T-cell (primary cell): Measurements from ENCODE around the gene MS4A5. TPM values are rescaled to one million over a fixed set of nuclear protein-coding genes. Genes with fewer than 3 reads are reported as not detected.

Experiments
- ATAC-seq, 4 experiments: fragments of 200-7000 bp in 3 of 4; fragments of 150-1000 bp in 1 of 4; cut with Tn5 transposase; replicated peaks in 1 of 4; 1 replicate in 3 of 4; 2 replicates in 1 of 4; pipeline ENCODE4 v1.10.0; 2021; ENCODE audit warnings: moderate library complexity in 3 of 4, mild to moderate bottlenecking in 2 of 4, moderate number of reproducible peaks in 1 of 4
- CTCF ChIA-PET, 2 donors: fragments of 300-600 bp; sonication (Branson Sonifier 250); formaldehyde crosslinking; loops; one replicate each; lab custom pipeline; 2022; ENCODE audit warnings: antibody characterized with exemption in 2 of 2; lab: Charles Lee
- POLR2A ChIA-PET, 2 donors: fragments of 300-600 bp; sonication (Branson Sonifier 250); formaldehyde crosslinking; loops; one replicate each; lab custom pipeline; 2022; ENCODE audit warnings: antibody characterized with exemption in 2 of 2; lab: Charles Lee
- DNase-seq, 35 experiments: peaks; one replicate each; pipeline versions ENCODE4 v3.0.0 to v3.0.0-alpha.2; 2013 to 2023
- H3K27ac ChIP-seq: one replicate; pipeline ENCODE4 v1.5.1; 2013; ENCODE audit warnings: low read length
- H3K27me3 ChIP-seq, 2 experiments: replicated peaks in 1 of 2; 1 replicate in 1 of 2; 2 replicates in 1 of 2; pipeline versions ENCODE4 v1.6.1 to v1.7.0; 2013; ENCODE audit warnings: low read length in 1 of 2, mixed read lengths in 1 of 2; ENCODE audit not compliant: control insufficient read depth in 2 of 2, insufficient read depth in 2 of 2; ENCODE audit errors: extremely low read depth in 1 of 2
- H3K36me3 ChIP-seq, 2 donors: 1 replicate in 1 of 2; 2 replicates in 1 of 2; pipeline versions ENCODE4 v1.6.1 to v1.7.0; 2013; ENCODE audit warnings: low read length in 1 of 2; ENCODE audit not compliant: control insufficient read depth in 2 of 2, insufficient read depth in 1 of 2; ENCODE audit errors: extremely low read depth in 1 of 2
- H3K4me1 ChIP-seq, 2 experiments: 1 replicate in 1 of 2; 2 replicates in 1 of 2; pipeline versions ENCODE4 v1.6.1 to v1.7.0; 2013; ENCODE audit warnings: low read length in 2 of 2, mixed read lengths in 1 of 2; ENCODE audit not compliant: insufficient read depth in 2 of 2, control insufficient read depth in 1 of 2; ENCODE audit errors: extremely low read depth in 1 of 2
- H3K4me3 ChIP-seq, 2 donors: 1 replicate in 1 of 2; 2 replicates in 1 of 2; pipeline versions ENCODE4 v1.5.1 to v1.7.0; 2013; ENCODE audit warnings: mild to moderate bottlenecking in 2 of 2, low read length in 1 of 2, moderate library complexity in 1 of 2; ENCODE audit not compliant: control insufficient read depth in 1 of 2; ENCODE audit errors: extremely low read depth in 1 of 2
- H3K9me3 ChIP-seq: 2 replicates; pipeline ENCODE4 v1.7.0; 2013
- H3K27ac Mint-ChIP-seq, 2 donors: one replicate each; pipeline ENCODE4 v1.8.0; 2020 to 2021; ENCODE audit warnings: mild to moderate bottlenecking in 2 of 2, mixed read lengths in 2 of 2
- H3K27me3 Mint-ChIP-seq, 2 donors: one replicate each; pipeline ENCODE4 v1.8.0; 2021 to 2022; ENCODE audit warnings: mixed read lengths in 2 of 2
- H3K36me3 Mint-ChIP-seq: one replicate; pipeline ENCODE4 v1.8.0; 2021; ENCODE audit warnings: mixed read lengths
- H3K4me1 Mint-ChIP-seq, 3 donors: one replicate each; pipeline ENCODE4 v1.8.0; 2020 to 2022; ENCODE audit warnings: mixed read lengths in 3 of 3, mild to moderate bottlenecking in 1 of 3
- H3K4me3 Mint-ChIP-seq, 3 donors: one replicate each; pipeline ENCODE4 v1.8.0; 2020 to 2022; ENCODE audit warnings: mild to moderate bottlenecking in 3 of 3, mixed read lengths in 3 of 3, moderate library complexity in 3 of 3
- H3K9me3 Mint-ChIP-seq, 3 donors: one replicate each; pipeline ENCODE4 v1.8.0; 2020 to 2022; ENCODE audit warnings: mixed read lengths in 3 of 3
- WGBS: methylation state at CpG from one replicate; pipeline ENCODE4 v1.1.5; 2013; ENCODE audit warnings: missing lambda C conversion rate; ENCODE audit not compliant: insufficient coverage; 5-methylcytosine and 5-hydroxymethylcytosine counted together
- total RNA-seq, 35 experiments: library from RNA in 6 of 35; stranded (reverse) in 6 of 35; fragments of 120-200 nt in 1 of 35; gene quantifications; one replicate each; pipeline versions ENCODE4 v1.2.1 to v1.2.4 and lab custom pipeline; 2013 to 2026

The MS4A5 gene
- total RNA-seq, 5 donors from 2014 or later (not counting 1 experiment from before 2014, with no cell fraction given): not detected

DNA sequence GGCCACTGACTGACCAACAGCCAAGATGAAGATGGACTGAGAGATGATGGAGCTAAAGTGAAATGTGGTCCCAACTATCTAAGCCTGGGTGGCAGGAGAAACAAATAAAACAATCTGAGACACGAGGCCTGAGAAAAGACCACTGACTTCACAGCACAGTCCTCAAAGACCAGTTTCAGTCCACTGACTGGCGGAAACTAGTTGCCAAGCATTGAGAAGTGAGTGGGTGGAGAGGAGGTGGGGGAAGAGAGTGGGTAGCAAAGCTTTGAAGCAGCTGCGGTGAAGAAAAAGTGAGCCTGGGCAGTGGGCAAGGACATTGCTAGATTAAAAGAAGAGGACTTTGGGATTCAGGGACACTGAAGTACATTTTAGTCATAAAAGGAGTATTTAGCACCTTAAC is 28.2 kb downstream of the MS4A5 start:
- no peak overlapping the region for H3K27ac ChIP-seq
- DNase-seq (no peak), ATAC-seq (no peak)
- H3K4me1 Mint-ChIP-seq: peaks cover 0 to 27% (median 8%) of the 10 kb centered on the region in 3 donors
- no peaks in the 10 kb centered on the region for H3K36me3 ChIP-seq
- no peak overlapping the region for H3K4me3 ChIP-seq
- CTCF ChIA-PET: no interaction called here
- H3K27me3 ChIP-seq: no peaks in the 10 kb centered on the region
- no peak overlapping the region for H3K27ac Mint-ChIP-seq
- POLR2A ChIA-PET: no interaction called here
- peak overlapping the region in 1 of 3 donors; percentile 42 for H3K4me3 Mint-ChIP-seq
- peaks cover 2 to 6% of the 10 kb centered on the region in 2 donors for H3K27me3 Mint-ChIP-seq
- H3K9me3 ChIP-seq: no peaks in the 10 kb centered on the region
- H3K4me1 ChIP-seq: peaks cover 0 to 6% of the 10 kb centered on the region in 2 experiments
- WGBS: 37% methylated on average over 3 of the region's 3 CpGs
- H3K36me3 Mint-ChIP-seq: no peaks in the 10 kb centered on the region
- H3K9me3 Mint-ChIP-seq: no peaks in the 10 kb centered on the region

- H3K27ac Mint-ChIP-seq: no peak overlapping the region
- peaks cover 2 to 6% of the 10 kb centered on the region in 2 donors for H3K27me3 Mint-ChIP-seq
- Histone ChIP-seq H3K36me3 (no peaks in the 10 kb centered on the region), H3K27me3 (no peaks in the 10 kb centered on the region), H3K9me3 (no peaks in the 10 kb centered on the region), H3K4me1 (peaks cover 0 to 6% of the 10 kb centered on the region in 2 experiments), H3K27ac (no peak overlapping the region), H3K4me3 (no peak overlapping the region)
- ChIA-PET POLR2A (no interaction called here), CTCF (no interaction called here)
- no peak overlapping the region for H3K4me3 Mint-ChIP-seq
- peaks cover 0 to 26% (median 8%) of the 10 kb centered on the region in 3 donors for H3K4me1 Mint-ChIP-seq
- ATAC-seq: no peak
- no peaks in the 10 kb centered on the region for H3K36me3 Mint-ChIP-seq
- WGBS: no CpG with 5 or more reads among the region's 1 CpG
- DNase-seq: no peak
- no peaks in the 10 kb centered on the region for H3K9me3 Mint-ChIP-seq
Measured at GRCh38 chr11:60459345-60459744, 30.0 kb downstream of the MS4A5 start.

GRCh38 chr11:60468829-60469228 is 39.5 kb downstream of the MS4A5 start:
- POLR2A ChIA-PET: no interaction called here
- Mint-ChIP-seq H3K27me3 (peaks cover 10 to 16% of the 10 kb centered on the region in 2 donors), H3K4me1 (no peaks in the 10 kb centered on the region), H3K4me3 (no peak overlapping the region), H3K27ac (no peak overlapping the region), H3K9me3 (no peaks in the 10 kb centered on the region), H3K36me3 (no peaks in the 10 kb centered on the region)
- no CpG with 5 or more reads among the region's 2 CpGs for WGBS
- Histone ChIP-seq H3K4me3 (no peak overlapping the region), H3K27me3 (no peaks in the 10 kb centered on the region), H3K9me3 (no peaks in the 10 kb centered on the region), H3K4me1 (no peaks in the 10 kb centered on the region), H3K27ac (no peak overlapping the region), H3K36me3 (no peaks in the 10 kb centered on the region)
- ATAC-seq (no peak), DNase-seq (no peak)
- CTCF ChIA-PET: no interaction called here

- H3K27ac ChIP-seq: no peak overlapping the region
Measured at GRCh38 chr11:60469723-60470122, 40.4 kb downstream of the MS4A5 start.

GRCh38 chr11:60477035-60477445 is 47.7 kb downstream of the MS4A5 start:
- H3K27me3 Mint-ChIP-seq: peaks cover 4 to 8% of the 10 kb centered on the region in 2 donors
- 20% methylated on average over 1 of the region's 6 CpGs for WGBS
- DNase-seq (no peak), ATAC-seq (no peak)
- no peak overlapping the region for H3K27ac Mint-ChIP-seq
- peaks cover 0 to 3% (median 0%) of the 10 kb centered on the region in 3 donors for H3K4me1 Mint-ChIP-seq
- Histone ChIP-seq H3K27me3 (no peaks in the 10 kb centered on the region), H3K36me3 (no peaks in the 10 kb centered on the region), H3K4me1 (no peaks in the 10 kb centered on the region), H3K9me3 (no peaks in the 10 kb centered on the region), H3K27ac (no peak overlapping the region), H3K4me3 (no peak overlapping the region)
- H3K4me3 Mint-ChIP-seq: no peak overlapping the region
- POLR2A ChIA-PET: no interaction called here
- no peaks in the 10 kb centered on the region for H3K36me3 Mint-ChIP-seq
- peaks cover 0 to 3% (median 0%) of the 10 kb centered on the region in 3 donors for H3K9me3 Mint-ChIP-seq
- CTCF ChIA-PET: interaction anchor here in 1 of 2 donors (0.6 to 0.7 kb wide), 2 partner anchors 9 to 107 kb away, joined by 3 to 9 read pairs; no protein-coding TSS in a partner anchor

More at GRCh38 chr11:60469723-60470122, 40.4 kb downstream of the MS4A5 start:
- H3K4me3 ChIP-seq: no peak overlapping the region
- CTCF ChIA-PET: no interaction called here
- H3K4me1 ChIP-seq: no peaks in the 10 kb centered on the region
- no peak overlapping the region for H3K27ac Mint-ChIP-seq
- H3K4me3 Mint-ChIP-seq: no peak overlapping the region
- DNase-seq (no peak), ATAC-seq (no peak)
- no CpG with 5 or more reads among the region's 2 CpGs for WGBS
- H3K36me3 Mint-ChIP-seq: no peaks in the 10 kb centered on the region
- H3K9me3 ChIP-seq: no peaks in the 10 kb centered on the region
- H3K27me3 ChIP-seq: no peaks in the 10 kb centered on the region
- POLR2A ChIA-PET: no interaction called here
- no peaks in the 10 kb centered on the region for H3K36me3 ChIP-seq
- no peaks in the 10 kb centered on the region for H3K9me3 Mint-ChIP-seq
- peaks cover 10 to 16% of the 10 kb centered on the region in 2 donors for H3K27me3 Mint-ChIP-seq
- no peaks in the 10 kb centered on the region for H3K4me1 Mint-ChIP-seq

DNA sequence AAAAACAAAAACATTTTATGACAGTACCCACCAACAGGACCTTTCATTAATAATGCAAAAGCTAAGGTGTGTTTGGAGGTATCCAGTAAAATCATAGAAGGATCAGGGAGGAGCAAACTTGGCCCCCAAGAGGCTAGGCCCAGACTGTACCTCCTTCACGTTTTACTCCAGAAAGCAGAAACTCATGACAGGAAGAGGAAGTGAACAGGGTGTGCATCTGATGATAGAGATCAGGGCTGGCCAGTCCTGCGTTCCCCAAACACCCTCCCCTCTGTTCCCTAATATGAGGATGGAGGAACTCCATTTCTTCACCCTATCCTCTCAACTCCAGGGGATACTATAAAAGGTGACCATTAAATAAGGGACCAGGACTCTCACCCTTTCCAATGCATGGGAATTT is 53.0 kb downstream of the MS4A5 start:
- Histone ChIP-seq H3K4me1 (no peaks in the 10 kb centered on the region), H3K27ac (no peak overlapping the region), H3K9me3 (no peaks in the 10 kb centered on the region), H3K36me3 (no peaks in the 10 kb centered on the region), H3K4me3 (no peak overlapping the region), H3K27me3 (no peaks in the 10 kb centered on the region)
- H3K9me3 Mint-ChIP-seq: peaks cover 0 to 3% (median 0%) of the 10 kb centered on the region in 3 donors
- ATAC-seq (peak in 1 of 4 experiments; percentile 20), DNase-seq (no peak)
- ChIA-PET CTCF (no interaction called here), POLR2A (no interaction called here)
- no CpG with 5 or more reads among the region's 2 CpGs for WGBS
- peaks cover 0 to 12% of the 10 kb centered on the region in 2 donors for H3K27me3 Mint-ChIP-seq
- no peaks in the 10 kb centered on the region for H3K36me3 Mint-ChIP-seq
- H3K4me1 Mint-ChIP-seq: peaks cover 0 to 16% (median 8%) of the 10 kb centered on the region in 3 donors
- H3K4me3 Mint-ChIP-seq: no peak overlapping the region
- no peak overlapping the region for H3K27ac Mint-ChIP-seq
